ENCODE measurements around the gene PEMT. TPM values are rescaled to one million over a fixed set of nuclear protein-coding genes. Genes with fewer than 3 reads are reported as not detected.

Gene PEMT, protein sequence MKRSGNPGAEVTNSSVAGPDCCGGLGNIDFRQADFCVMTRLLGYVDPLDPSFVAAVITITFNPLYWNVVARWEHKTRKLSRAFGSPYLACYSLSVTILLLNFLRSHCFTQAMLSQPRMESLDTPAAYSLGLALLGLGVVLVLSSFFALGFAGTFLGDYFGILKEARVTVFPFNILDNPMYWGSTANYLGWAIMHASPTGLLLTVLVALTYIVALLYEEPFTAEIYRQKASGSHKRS
- total RNA-seq (2012; rRNA removed) (23.3 and 25.0 TPM in 2 replicates), polyA plus RNA-seq (2012; rRNA removed) (49.5 and 54.5 TPM in 2 replicates), Bru-seq, nascent RNA (percentile 54 among the genes with signal in this experiment), BruChase-seq, experiment 1, labeled RNA remaining after a 6-hour chase (percentile 53 among the genes with signal in this experiment), BruChase-seq, experiment 2, labeled RNA remaining after a 2-hour chase (percentile 52 among the genes with signal in this experiment)
- 32.8 and 68.4 TPM in 2 replicates for polyA plus RNA-seq (2012; cell fraction: cytosol; rRNA removed)
- polyA plus RNA-seq (2012; cell fraction: nucleus; rRNA removed; ENCODE audit: low replicate concordance): 12.5 and 28.3 TPM in 2 replicates
- long read RNA-seq, transcript PEMT-201 (7 exons, 1,013 nt): major isoform, 16 of 22 reads
- long read RNA-seq, partial matches to known transcripts: 1 of 22 reads
- long read RNA-seq, other reads (novel, unspliced or antisense): 5 of 22 reads

GRCh38 chr17:17591355-17592298, at the start of gene PEMT:
PEMT (minus strand) TSS chr17:17591708; CDS start chr17:17591626, 82 bp downstream.
- no peaks in the 10 kb centered on the region for H3K36me3 ChIP-seq (ENCODE audit: control insufficient read depth, insufficient read depth, low read length)
- peak within 1 kb of the TSS; percentile 90 for H3K23ac ChIP-seq (ENCODE audit: low read depth, low read length)
- H2BK120ac ChIP-seq (ENCODE audit: low read depth, low read length): peak within 1 kb of the TSS; percentile 38
- no peak within 1 kb of the TSS for H2BK20ac ChIP-seq (ENCODE audit: low read depth, low read length)
- peaks cover 19% of the 10 kb centered on the region for H3K9me1 ChIP-seq (ENCODE audit: insufficient read depth, low read length)
- H4K5ac ChIP-seq (ENCODE audit: low read depth, low read length): peak within 1 kb of the TSS; percentile 58
- H3K9ac ChIP-seq (ENCODE audit: low read depth, low read length): peak within 1 kb of the TSS; percentile 93
- peak within 1 kb of the TSS; percentile 95 for H3K14ac ChIP-seq (replicated peaks; ENCODE audit: low read depth, low read length)
- peak within 1 kb of the TSS; percentile 48 for H3K18ac ChIP-seq (ENCODE audit: low read depth, low read length)
- DNase-seq (peak; percentile 99), ATAC-seq (ENCODE audit: low read depth) (peak; percentile 96)
- H4K91ac ChIP-seq (ENCODE audit: insufficient read depth, low read depth, low read length): peak within 1 kb of the TSS; percentile 86
- TF ChIP-seq FOS (IDR thresholded peaks at IDR 0.05; ENCODE audit: low read depth, low read length): no peak
- no peak for TF ChIP-seq MAFK (IDR thresholded peaks at IDR 0.05; ENCODE audit: low read depth, low read length)
- no peak for TF ChIP-seq CEBPB (IDR thresholded peaks at IDR 0.05; ENCODE audit: low read depth, low read length)
- no peak for TF ChIP-seq RAD21 (IDR thresholded peaks at IDR 0.05; ENCODE audit: low read length)
- peak; percentile 87; the same call in 1 of the 2 replicates for TF ChIP-seq MAZ (IDR thresholded peaks at IDR 0.05; ENCODE audit: borderline replicate concordance, low read depth, low read length)
- TF ChIP-seq USF2 (IDR thresholded peaks at IDR 0.05; ENCODE audit: low read depth, low read length): peak; percentile 37; the same call in 1 of the 2 replicates
- peak; percentile 66 for TF ChIP-seq POLR2A (IDR thresholded peaks at IDR 0.05; ENCODE audit: low read depth, low read length)
- 0 out of 2 replicates have a peak, but pooled peaks have one; percentile 7 for TF ChIP-seq CTCF (conservative IDR thresholded peaks at IDR 0.05; ENCODE audit: low read depth, low read length)
- peak; percentile 94 for TF ChIP-seq MXI1 (IDR thresholded peaks at IDR 0.05; ENCODE audit: borderline replicate concordance, low read depth, low read length)
- peak within 1 kb of the TSS; percentile 76 for H2BK5ac ChIP-seq (ENCODE audit: low read depth, low read length, poor library complexity, severe bottlenecking)
- peak within 1 kb of the TSS; percentile 90 for H2AK9ac ChIP-seq (replicated peaks; ENCODE audit: low read depth, low read length, poor library complexity)
- H4K8ac ChIP-seq (ENCODE audit: low read depth in 2 of 2, low read length in 2 of 2): peak within 1 kb of the TSS; percentile 93 to 96
- peaks cover 10 to 31% of the 10 kb centered on the region in 2 experiments; a peak in 3 of 4 replicates for H3K79me1 ChIP-seq (ENCODE audit: low read depth in 1 of 2, low read length in 2 of 2)
- ChIA-PET POLR2A (ENCODE audit: unreplicated experiment) (no interaction called here), CTCF (interaction anchor here (1.2 to 1.4 kb wide), 2 partner anchors 20 to 22 kb away, joined by 4 read pairs; no protein-coding TSS in a partner anchor)
- H3K4me1 ChIP-seq (ENCODE audit: control insufficient read depth, insufficient read depth, low read length): peaks cover 9% of the 10 kb centered on the region
- H3K27me3 ChIP-seq (ENCODE audit: control insufficient read depth, insufficient read depth, low read length): no peaks in the 10 kb centered on the region
- WGBS, 2 experiments (ENCODE audit: extremely low coverage in 2 of 2, insufficient read length in 1 of 2): 0% methylated on average over 49 of the region's 86 CpGs; no CpG with 5 or more reads in 1 of the 2 experiments
- peak within 1 kb of the TSS; percentile 55; the same call in 1 of the 3 replicates for H2BK15ac ChIP-seq (ENCODE audit: low read depth, low read length)
- dilution Hi-C loops (cut with HindIII; ENCODE audit: low sequenced_read_pairs, unreplicated experiment) (no loop called here), intact Hi-C loops (cut with micrococcal nuclease) (no loop called here), in situ Hi-C loops (cut with MboI; ENCODE audit: low sequenced_read_pairs) (no loop called here)
- H3K27ac ChIP-seq (ENCODE audit: insufficient read depth, low read length): peak within 1 kb of the TSS; percentile 84
- H2AK5ac ChIP-seq (ENCODE audit: low read depth, low read length): peak within 1 kb of the TSS; percentile 74
- peak within 1 kb of the TSS; percentile 86 for H3K56ac ChIP-seq (ENCODE audit: extremely low read depth, insufficient read depth, low read length)
- H2AFZ ChIP-seq (replicated peaks; ENCODE audit: low read length, poor library complexity): peak within 1 kb of the TSS; percentile 91
- peak within 1 kb of the TSS; percentile 95 for H3K4me2 ChIP-seq (ENCODE audit: low read depth, low read length)
- H3K4me3 ChIP-seq (ENCODE audit: insufficient read depth, low read depth, low read length): peak within 1 kb of the TSS; percentile 80
- H3K4ac ChIP-seq (ENCODE audit: low read depth, low read length): peak within 1 kb of the TSS; percentile 96
- H4K20me1 ChIP-seq (ENCODE audit: insufficient read depth, low read length): no peaks in the 10 kb centered on the region
- no TSS peak for BruUV-seq (replicated peaks)
- H3K9me3 ChIP-seq (ENCODE audit: control insufficient read depth, insufficient read depth, low read length): no peaks in the 10 kb centered on the region

Data from IMR-90 (cell line).